Measurements from ENCODE around the gene DPT.

DPT gene

DNA sequence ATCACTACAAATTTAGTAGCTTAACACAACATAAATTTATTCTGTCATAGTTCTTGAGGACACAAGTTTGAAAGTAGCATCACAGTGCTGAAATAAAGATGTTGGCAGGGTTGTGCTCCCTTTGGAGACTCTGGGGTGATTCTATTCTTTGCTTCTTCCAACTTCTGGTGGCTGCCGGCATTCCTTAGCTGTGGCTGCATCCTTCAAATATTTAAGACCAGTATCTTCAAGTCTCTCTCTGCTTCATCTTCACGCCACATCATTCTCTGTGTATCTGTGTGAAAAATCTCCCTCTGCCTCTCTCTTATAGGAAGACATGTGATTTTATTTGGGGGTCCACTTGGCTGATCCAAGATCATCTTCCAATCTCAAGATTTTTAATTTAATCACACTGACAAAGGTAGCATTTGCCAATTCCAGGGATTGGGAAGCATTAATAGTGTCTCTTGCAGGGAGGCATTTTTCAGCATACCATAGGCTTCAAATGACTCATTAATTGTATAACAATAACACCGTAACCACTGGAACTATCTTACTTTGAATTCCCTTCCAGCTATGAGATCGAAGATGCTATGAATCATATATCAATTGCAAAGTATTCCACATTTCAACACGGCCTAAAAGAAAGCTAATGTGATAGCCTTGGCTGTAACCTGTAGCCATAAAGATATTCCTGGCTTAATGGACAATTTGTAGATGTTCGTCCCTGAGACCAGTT is 74.6 kb downstream of the DPT start:
- DNase-seq: no peak

DNA sequence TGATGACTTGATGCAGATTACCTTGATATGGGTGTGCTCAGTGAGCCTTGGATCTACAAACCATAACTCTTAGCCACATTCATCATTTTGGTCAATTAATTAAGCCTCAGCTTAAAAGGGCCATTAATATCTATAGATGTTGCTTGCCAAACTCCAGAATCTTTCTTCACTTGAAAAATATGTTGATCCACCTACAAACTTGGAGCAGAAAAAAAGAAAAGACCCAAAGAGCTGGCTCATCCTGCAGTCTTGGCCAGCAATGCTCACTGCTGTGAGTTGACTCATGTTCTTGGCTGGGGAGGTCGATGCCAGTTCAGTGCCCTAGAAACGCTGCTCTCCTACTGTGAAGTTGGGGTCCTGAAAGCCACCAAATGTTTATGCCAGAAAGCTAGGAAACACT is 75.4 kb downstream of the DPT start:
- DNase-seq: no peak

DNA sequence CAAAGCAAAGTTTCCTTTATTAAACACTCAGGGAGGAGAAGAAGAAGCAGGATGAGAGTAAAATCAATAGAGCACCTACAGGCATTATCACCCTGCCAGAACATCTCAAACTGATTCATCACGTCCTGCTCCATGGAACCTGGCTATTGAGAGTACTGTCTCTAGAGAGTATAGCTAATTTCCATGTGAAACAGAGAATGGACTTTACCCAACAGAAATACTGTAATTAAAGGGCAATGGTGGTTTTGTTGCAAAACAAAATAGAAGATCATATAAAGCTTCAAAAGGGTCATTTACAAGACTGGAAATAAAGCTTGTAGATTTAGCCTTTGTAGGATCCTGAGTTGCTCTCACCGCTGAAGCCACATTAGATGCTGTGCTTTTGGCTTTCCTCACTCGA is 83.3 kb downstream of the DPT start:
- DNase-seq: no peak

All from effector CD8-positive, alpha-beta T cell (primary cell).